Measurements from ENCODE around the gene AGTR2.
"Not testable (repeated sequence)": the region's sequence is repeated elsewhere in the genome, so short reads cannot be mapped to it uniquely, and the experiment has no call there.

Gene AGTR2

GRCh38 chrX:116213262-116213661 lies 42.7 kb downstream of the AGTR2 start:
- no peak overlapping the region for H3K27ac ChIP-seq
- H3K9ac ChIP-seq, result no peak overlapping the region
- H4K20me1 ChIP-seq, result no peaks in the 10 kb centered on the region
- H3K9me3 ChIP-seq, result no peaks in the 10 kb centered on the region
- no peak overlapping the region for H3K4me2 ChIP-seq
- no peaks in the 10 kb centered on the region for H3K4me1 ChIP-seq
- no peak overlapping the region for H3K4me3 ChIP-seq
- no peaks in the 10 kb centered on the region for H3K36me3 ChIP-seq
- H3K27me3 ChIP-seq, result no peaks in the 10 kb centered on the region
- TF ChIP-seq Cebpa-rat (IDR thresholded peaks at IDR 0.05), result no peak

GRCh38 chrX:116217080-116217479 lies 46.5 kb downstream of the AGTR2 start:
- not testable (repeated sequence) for H3K4me2 ChIP-seq, H3K27ac ChIP-seq, H4K20me1 ChIP-seq, H3K9ac ChIP-seq, H3K27me3 ChIP-seq, H3K4me1 ChIP-seq, H3K36me3 ChIP-seq, H3K4me3 ChIP-seq, H3K9me3 ChIP-seq
